HEK293 (cell line): Measurements from ENCODE around the gene SYT2.
"Not testable (repeated sequence)": the region's sequence is repeated elsewhere in the genome, so short reads cannot be mapped to it uniquely, and the experiment has no call there.

Experiments
- CTCF ChIA-PET: fragments of 350-600 bp; formaldehyde crosslinking; extraction: SDS; loops from one replicate; lab custom pipeline; 2021; ENCODE audit warnings: antibody characterized with exemption; lab: Yijun Ruan, JAX
- POLR2A ChIA-PET: fragments of 300-600 bp; formaldehyde crosslinking; extraction: SDS; loops from one replicate; lab custom pipeline; 2020; ENCODE audit warnings: antibody characterized with exemption, inconsistent platforms; lab: Yijun Ruan, JAX
- H3K27ac ChIP-seq: fragments of 200-500 bp; sonication (Bioruptor generic); 2 replicates; pipeline ENCODE4 v1.5.1; 2014; ENCODE audit warnings: low read depth, low read length, control low read depth, inconsistent platforms; ENCODE audit errors: extremely low read depth
- H3K36me3 ChIP-seq, 2 experiments: fragments of 200-500 bp in 1 of 2; sonication (Bioruptor generic) in 1 of 2; 1 replicate in 1 of 2; 2 replicates in 1 of 2; pipeline ENCODE4 v1.5.1; 2014 to 2017; ENCODE audit warnings: inconsistent platforms in 2 of 2, low read length in 2 of 2; ENCODE audit not compliant: control insufficient read depth in 2 of 2, insufficient read depth in 1 of 2
- H3K4me1 ChIP-seq: fragments of 200-500 bp; sonication (Bioruptor generic); 2 replicates; pipeline ENCODE4 v1.5.1; 2014; ENCODE audit warnings: mild to moderate bottlenecking, low read length, inconsistent platforms; ENCODE audit not compliant: control insufficient read depth, insufficient read depth
- H3K4me3 ChIP-seq: 2 replicates; pipeline ENCODE4 v1.5.1; 2011; ENCODE audit warnings: low read depth, mild to moderate bottlenecking, control low read depth, low read length, moderate library complexity
- H3K9me3 ChIP-seq: fragments of 200-500 bp; sonication (Bioruptor generic); 2 replicates; pipeline ENCODE4 v1.5.1; 2014; ENCODE audit warnings: low read depth, low read length, inconsistent platforms; ENCODE audit not compliant: control insufficient read depth, insufficient read depth
- EGR2 ChIP-seq: fragments of 450-650 bp; formaldehyde crosslinking; IDR thresholded peaks from 2 replicates; pipeline ENCODE4 v1.5.1; 2016; ENCODE audit warnings: low read depth, missing biosample characterization, missing genetic modification characterization
- SP2 ChIP-seq: fragments of 450-650 bp; formaldehyde crosslinking; IDR thresholded peaks from 2 replicates; pipeline ENCODE4 v1.5.1; 2016; ENCODE audit warnings: missing biosample characterization, missing genetic modification characterization
- TRIM28 ChIP-seq: IDR thresholded peaks from 2 replicates; pipeline ENCODE4 v1.6.1; 2011; ENCODE audit warnings: low read length, control low read depth, borderline replicate concordance
- ZBTB7A ChIP-seq: fragments of 450-650 bp; formaldehyde crosslinking; IDR thresholded peaks from 2 replicates; pipeline ENCODE4 v1.5.1; 2016; ENCODE audit warnings: low read depth, missing biosample characterization, missing genetic modification characterization
- ZFP41 ChIP-seq: fragments of 450-650 bp; formaldehyde crosslinking; IDR thresholded peaks from 2 replicates; pipeline ENCODE4 v1.5.1; 2016; ENCODE audit warnings: missing biosample characterization, missing genetic modification characterization, borderline replicate concordance
- ZIC2 ChIP-seq: fragments of 450-650 bp; formaldehyde crosslinking; IDR thresholded peaks from 2 replicates; pipeline ENCODE4 v1.5.1; 2016; ENCODE audit warnings: missing biosample characterization, missing genetic modification characterization
- ZNF175 ChIP-seq: fragments of 450-650 bp; formaldehyde crosslinking; IDR thresholded peaks from 2 replicates; pipeline ENCODE4 v1.5.1; 2016; ENCODE audit warnings: missing biosample characterization, missing genetic modification characterization
- ZNF37A ChIP-seq: fragments of 450-650 bp; IDR thresholded peaks from 2 replicates; pipeline ENCODE4 v1.5.1; 2018; ENCODE audit warnings: missing biosample characterization, missing genetic modification characterization
- ZNF404 ChIP-seq: fragments of 450-650 bp; formaldehyde crosslinking; IDR thresholded peaks from 2 replicates; pipeline ENCODE4 v1.5.1; 2017; ENCODE audit warnings: missing biosample characterization, missing genetic modification characterization
- ZNF426 ChIP-seq: fragments of 450-650 bp; formaldehyde crosslinking; IDR thresholded peaks from 2 replicates; pipeline ENCODE4 v1.5.1; 2017; ENCODE audit warnings: missing biosample characterization, missing genetic modification characterization, mild to moderate bottlenecking, inconsistent platforms, moderate library complexity
- ZNF624 ChIP-seq: fragments of 450-650 bp; formaldehyde crosslinking; IDR thresholded peaks from 2 replicates; pipeline ENCODE4 v1.5.1; 2017; ENCODE audit warnings: missing biosample characterization, missing genetic modification characterization
- ZNF658 ChIP-seq: fragments of 450-650 bp; formaldehyde crosslinking; IDR thresholded peaks from 2 replicates; pipeline ENCODE4; 2016; ENCODE audit warnings: missing biosample characterization, missing genetic modification characterization
- ZNF670 ChIP-seq: fragments of 450-650 bp; formaldehyde crosslinking; IDR thresholded peaks from 2 replicates; pipeline ENCODE4 v1.5.1; 2016; ENCODE audit warnings: missing biosample characterization, missing genetic modification characterization, low read depth
- ZNF792 ChIP-seq: fragments of 450-650 bp; formaldehyde crosslinking; IDR thresholded peaks from 2 replicates; pipeline ENCODE4 v1.5.1; 2016; ENCODE audit warnings: missing biosample characterization, missing genetic modification characterization
- ZXDB ChIP-seq: fragments of 450-650 bp; formaldehyde crosslinking; IDR thresholded peaks from 2 replicates; pipeline ENCODE4 v1.5.1; 2016; ENCODE audit warnings: missing biosample characterization, missing genetic modification characterization
- TF ChIP-seq, protein P1 (sequence below): fragments of 450-650 bp; formaldehyde crosslinking; IDR thresholded peaks from 2 replicates; pipeline ENCODE4 v1.5.1; 2017; ENCODE audit warnings: missing biosample characterization, missing genetic modification characterization
- TF ChIP-seq, protein P2 (sequence below): fragments of 450-650 bp; IDR thresholded peaks from 2 replicates; pipeline ENCODE4 v1.5.1; 2018; ENCODE audit warnings: missing biosample characterization, mild to moderate bottlenecking, missing genetic modification characterization
- TF ChIP-seq, protein P3 (sequence below): fragments of 450-650 bp; formaldehyde crosslinking; IDR thresholded peaks from 2 replicates; pipeline ENCODE4 v1.5.1; 2017; ENCODE audit warnings: missing biosample characterization, mild to moderate bottlenecking, missing genetic modification characterization, moderate library complexity

The SYT2 gene

DNA sequence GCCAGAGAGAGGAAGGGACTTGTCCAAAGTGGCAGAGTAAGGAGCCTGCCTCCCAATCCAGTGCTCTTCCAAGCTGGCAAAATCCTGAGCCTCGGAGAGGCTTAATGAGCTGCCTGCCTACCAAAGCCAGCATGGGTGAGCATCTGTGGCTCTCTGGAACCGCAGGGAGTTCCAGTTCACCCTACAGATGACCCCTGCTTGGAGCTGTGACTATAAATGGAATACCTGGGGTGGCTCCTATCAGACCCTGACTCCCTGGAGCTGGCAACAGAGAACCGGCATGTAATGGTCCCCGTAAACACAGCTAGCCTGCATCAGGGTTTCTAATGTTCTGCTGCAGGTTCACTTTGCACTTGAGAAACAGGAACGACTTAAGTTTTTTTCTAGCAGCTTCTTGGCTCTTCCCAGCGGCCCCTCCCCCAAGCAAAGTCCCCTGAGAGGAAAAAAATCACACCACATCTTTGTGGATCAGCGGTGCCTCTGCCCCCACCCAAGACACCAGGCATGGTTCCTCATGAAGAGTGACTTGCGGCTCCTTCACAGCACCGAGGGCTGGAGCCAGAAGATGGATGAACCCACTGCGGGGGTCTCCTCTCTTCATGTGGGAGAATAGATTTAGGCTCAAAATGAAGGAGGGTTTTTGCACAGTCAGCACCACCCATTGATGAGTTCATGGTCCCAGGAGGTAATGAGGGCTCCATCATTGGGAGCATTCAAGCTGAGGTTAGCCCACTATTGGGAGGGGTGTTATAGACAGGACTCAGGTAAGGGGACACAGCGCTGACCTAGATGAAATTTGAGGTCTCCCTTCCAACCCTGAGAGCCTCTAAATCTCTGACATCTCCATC lies 79.0 kb downstream of the SYT2 start:
- H3K4me3 ChIP-seq: no peak overlapping the region
- CTCF ChIA-PET: interaction anchor here (0.5 to 1.1 kb wide), 3 partner anchors 15 to 82 kb away, joined by 3 to 4 read pairs (median 4); no protein-coding TSS in a partner anchor
- no peaks in the 10 kb centered on the region for H3K4me1 ChIP-seq
- TF ChIP-seq ZNF792 (tag by site-specific recombination) (no peak), ZIC2 (tag by site-specific recombination) (peak; percentile 95)
- TF ChIP-seq, all 188 proteins: peak for 1
- Histone ChIP-seq H3K9me3 (no peaks in the 10 kb centered on the region), H3K36me3 (no peaks in the 10 kb centered on the region), H3K27ac (no peak overlapping the region)
- POLR2A ChIA-PET: no interaction called here

DNA sequence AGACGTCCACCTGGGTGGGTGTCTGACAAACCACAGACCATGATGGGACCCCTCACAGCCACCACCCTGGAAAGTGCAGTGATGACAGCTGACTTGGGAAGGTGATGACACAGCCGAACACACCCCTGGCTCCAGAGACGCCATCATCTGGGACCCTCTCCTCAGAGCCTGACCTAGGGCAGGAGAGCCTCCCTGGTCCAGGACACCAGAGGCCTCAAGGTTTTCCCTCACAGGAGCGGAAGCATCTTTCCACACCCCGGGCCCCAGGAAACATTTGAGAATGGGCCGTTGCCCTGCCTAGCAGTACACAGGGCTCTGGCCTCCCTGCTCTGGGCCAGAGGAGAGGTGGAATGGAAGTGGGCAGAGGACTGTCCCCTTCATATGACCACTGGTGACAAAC lies 79.7 kb downstream of the SYT2 start:
- Histone ChIP-seq H3K4me1 (no peaks in the 10 kb centered on the region), H3K4me3 (no peak overlapping the region), H3K9me3 (no peaks in the 10 kb centered on the region), H3K36me3 (no peaks in the 10 kb centered on the region), H3K27ac (no peak overlapping the region)
- CTCF ChIA-PET: no interaction called here
- no peak for TF ChIP-seq SP2 (tag by site-specific recombination)
- TF ChIP-seq ZXDB (tag by site-specific recombination): no peak
- no peak for TF ChIP-seq EGR2 (tag by site-specific recombination)
- TF ChIP-seq ZNF658 (tag by site-specific recombination): no peak
- POLR2A ChIA-PET: no interaction called here

- H3K4me3 ChIP-seq, H3K36me3 ChIP-seq, CTCF ChIA-PET, POLR2A ChIA-PET, H3K9me3 ChIP-seq, H3K27ac ChIP-seq, H3K4me1 ChIP-seq: not testable (repeated sequence)
These were observed 80.2 kb downstream of the SYT2 start for GRCh38 chr1:202630096-202630495.

- POLR2A ChIA-PET, H3K4me1 ChIP-seq, H3K27ac ChIP-seq, H3K4me3 ChIP-seq, H3K9me3 ChIP-seq, H3K36me3 ChIP-seq: not testable (repeated sequence)
- CTCF ChIA-PET: interaction anchor here (0.7 kb wide), 1 partner anchor 13 kb away, joined by 4 read pairs; no protein-coding TSS in a partner anchor
These were observed 80.9 kb downstream of the SYT2 start for GRCh38 chr1:202629257-202629811.

DNA sequence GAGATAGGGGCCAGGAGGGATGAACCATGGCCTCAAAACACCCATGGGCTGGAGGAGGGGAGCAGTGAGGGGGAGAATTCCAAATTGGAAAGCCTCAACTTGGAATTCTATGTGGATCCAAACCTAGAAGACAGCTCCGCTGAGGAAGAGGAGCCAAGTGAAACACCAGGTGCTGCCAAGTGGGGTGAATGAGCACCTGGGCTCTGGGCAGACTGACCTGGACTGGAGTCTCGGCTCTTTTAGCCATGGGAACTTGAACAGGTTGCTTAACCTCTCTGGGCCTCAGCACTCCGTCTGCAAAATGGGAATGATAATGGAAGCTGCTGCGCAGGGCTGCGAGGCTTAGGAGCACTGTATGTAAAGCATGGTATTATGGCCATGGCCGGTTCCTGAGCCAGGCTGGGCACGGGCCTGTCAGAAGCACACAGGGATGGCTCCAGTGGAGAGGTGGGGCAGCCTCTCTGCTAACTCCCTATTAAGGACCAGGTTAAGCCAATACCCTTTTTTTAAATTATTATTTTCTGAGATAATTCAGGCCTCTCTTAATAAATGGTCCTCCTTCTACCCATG lies 81.5 kb downstream of the SYT2 start:
- Histone ChIP-seq H3K36me3 (no peaks in the 10 kb centered on the region), H3K4me1 (no peaks in the 10 kb centered on the region), H3K4me3 (no peak overlapping the region), H3K9me3 (no peaks in the 10 kb centered on the region), H3K27ac (no peak overlapping the region)
- ChIA-PET POLR2A (no interaction called here), CTCF (interaction anchor here (0.7 to 1.3 kb wide), 2 partner anchors 14 to 91 kb away, joined by 3 to 4 read pairs; no protein-coding TSS in a partner anchor)
- TF ChIP-seq TRIM28: no peak
- TF ChIP-seq ZNF658 (tag by site-specific recombination): no peak
- no peak for TF ChIP-seq ZNF426
- TF ChIP-seq ZNF670 (tag by site-specific recombination): no peak
- TF ChIP-seq, protein P1, sequence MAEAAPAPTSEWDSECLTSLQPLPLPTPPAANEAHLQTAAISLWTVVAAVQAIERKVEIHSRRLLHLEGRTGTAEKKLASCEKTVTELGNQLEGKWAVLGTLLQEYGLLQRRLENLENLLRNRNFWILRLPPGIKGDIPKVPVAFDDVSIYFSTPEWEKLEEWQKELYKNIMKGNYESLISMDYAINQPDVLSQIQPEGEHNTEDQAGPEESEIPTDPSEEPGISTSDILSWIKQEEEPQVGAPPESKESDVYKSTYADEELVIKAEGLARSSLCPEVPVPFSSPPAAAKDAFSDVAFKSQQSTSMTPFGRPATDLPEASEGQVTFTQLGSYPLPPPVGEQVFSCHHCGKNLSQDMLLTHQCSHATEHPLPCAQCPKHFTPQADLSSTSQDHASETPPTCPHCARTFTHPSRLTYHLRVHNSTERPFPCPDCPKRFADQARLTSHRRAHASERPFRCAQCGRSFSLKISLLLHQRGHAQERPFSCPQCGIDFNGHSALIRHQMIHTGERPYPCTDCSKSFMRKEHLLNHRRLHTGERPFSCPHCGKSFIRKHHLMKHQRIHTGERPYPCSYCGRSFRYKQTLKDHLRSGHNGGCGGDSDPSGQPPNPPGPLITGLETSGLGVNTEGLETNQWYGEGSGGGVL (tag by site-specific recombination): no peak
- TF ChIP-seq ZNF624 (tag by site-specific recombination): no peak
- TF ChIP-seq, protein P2, sequence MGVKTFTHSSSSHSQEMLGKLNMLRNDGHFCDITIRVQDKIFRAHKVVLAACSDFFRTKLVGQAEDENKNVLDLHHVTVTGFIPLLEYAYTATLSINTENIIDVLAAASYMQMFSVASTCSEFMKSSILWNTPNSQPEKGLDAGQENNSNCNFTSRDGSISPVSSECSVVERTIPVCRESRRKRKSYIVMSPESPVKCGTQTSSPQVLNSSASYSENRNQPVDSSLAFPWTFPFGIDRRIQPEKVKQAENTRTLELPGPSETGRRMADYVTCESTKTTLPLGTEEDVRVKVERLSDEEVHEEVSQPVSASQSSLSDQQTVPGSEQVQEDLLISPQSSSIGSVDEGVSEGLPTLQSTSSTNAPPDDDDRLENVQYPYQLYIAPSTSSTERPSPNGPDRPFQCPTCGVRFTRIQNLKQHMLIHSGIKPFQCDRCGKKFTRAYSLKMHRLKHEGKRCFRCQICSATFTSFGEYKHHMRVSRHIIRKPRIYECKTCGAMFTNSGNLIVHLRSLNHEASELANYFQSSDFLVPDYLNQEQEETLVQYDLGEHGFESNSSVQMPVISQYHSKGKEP (tag by site-specific recombination): no peak
- no peak for TF ChIP-seq ZBTB7A (tag by site-specific recombination)
- TF ChIP-seq, protein P3, sequence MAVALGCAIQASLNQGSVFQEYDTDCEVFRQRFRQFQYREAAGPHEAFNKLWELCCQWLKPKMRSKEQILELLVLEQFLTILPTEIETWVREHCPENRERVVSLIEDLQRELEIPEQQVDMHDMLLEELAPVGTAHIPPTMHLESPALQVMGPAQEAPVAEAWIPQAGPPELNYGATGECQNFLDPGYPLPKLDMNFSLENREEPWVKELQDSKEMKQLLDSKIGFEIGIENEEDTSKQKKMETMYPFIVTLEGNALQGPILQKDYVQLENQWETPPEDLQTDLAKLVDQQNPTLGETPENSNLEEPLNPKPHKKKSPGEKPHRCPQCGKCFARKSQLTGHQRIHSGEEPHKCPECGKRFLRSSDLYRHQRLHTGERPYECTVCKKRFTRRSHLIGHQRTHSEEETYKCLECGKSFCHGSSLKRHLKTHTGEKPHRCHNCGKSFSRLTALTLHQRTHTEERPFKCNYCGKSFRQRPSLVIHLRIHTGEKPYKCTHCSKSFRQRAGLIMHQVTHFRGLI (tag by site-specific recombination): no peak
- no peak for TF ChIP-seq ZFP41 (tag by site-specific recombination)
- TF ChIP-seq ZNF404 (tag by site-specific recombination): no peak
- TF ChIP-seq ZNF175 (tag by site-specific recombination): no peak
- no peak for TF ChIP-seq ZNF37A (tag by site-specific recombination)
